Sigmoid colon (tissue), 4 donors: ENCODE measurements around the gene SCRN1.

Source experiments
- CTCF ChIP-seq, 4 experiments: fragments of 450-650 bp in 3 of 4; fragments of 200-600 bp in 1 of 4; IDR thresholded peaks; one replicate each; pipeline ENCODE4 v1.5.1; 2016 to 2019; ENCODE audit warnings: antibody characterized with exemption in 4 of 4, mild to moderate bottlenecking in 3 of 4, moderate library complexity in 2 of 4
- POLR2A ChIP-seq, 2 donors: fragments of 450-650 bp; IDR thresholded peaks; one replicate each; pipeline ENCODE4 v1.6.1; 2016; ENCODE audit warnings: antibody characterized with exemption in 2 of 2, mild to moderate bottlenecking in 2 of 2, moderate library complexity in 2 of 2
- POLR2AphosphoS5 ChIP-seq, 4 donors: sonication (generic); formaldehyde crosslinking; IDR thresholded peaks; one replicate each; pipeline ENCODE4 v1.6.1; 2017; ENCODE audit warnings: antibody characterized with exemption in 4 of 4

GRCh38 chr7:29926741-29927140 lies 62.9 kb downstream of the SCRN1 start:
- no peak for TF ChIP-seq CTCF (IDR thresholded peaks at IDR 0.05)
- no peak for TF ChIP-seq POLR2A (IDR thresholded peaks at IDR 0.05)
- TF ChIP-seq POLR2AphosphoS5 (IDR thresholded peaks at IDR 0.05), result no peak
